ENCODE measurements around the gene PROM2.
"Not testable (repeated sequence)": the region's sequence is repeated elsewhere in the genome, so short reads cannot be mapped to it uniquely, and the experiment has no call there.

The PROM2 gene

GRCh38 chr2:95274291-95275150, at the start of gene PROM2:
TSS of gene PROM2 (plus strand) at chr2:95274449. CDS start at chr2:95274586, 137 bp downstream.
- DNase-seq: no peak

GRCh38 chr2:95225658-95226057, 48.6 kb upstream of the PROM2 start:
- no peak for DNase-seq

GRCh38 chr2:95231723-95232122, 42.5 kb upstream of the PROM2 start:
- no peak for DNase-seq

- DNase-seq: no peak
Observed at GRCh38 chr2:95232232-95232631, 42.0 kb upstream of the PROM2 start.

- no peak for DNase-seq
Observed at GRCh38 chr2:95234286-95234785, 39.9 kb upstream of the PROM2 start.

GRCh38 chr2:95234816-95235215, 39.4 kb upstream of the PROM2 start:
- no peak for DNase-seq

GRCh38 chr2:95238131-95238530, 36.1 kb upstream of the PROM2 start:
- DNase-seq: no peak

- no peak for DNase-seq
Observed at GRCh38 chr2:95240091-95240490, 34.2 kb upstream of the PROM2 start.

GRCh38 chr2:95240556-95240955, 33.7 kb upstream of the PROM2 start:
- no peak for DNase-seq

GRCh38 chr2:95242084-95242483, 32.2 kb upstream of the PROM2 start:
- DNase-seq: not testable (repeated sequence)

GRCh38 chr2:95258271-95258670, 16.0 kb upstream of the PROM2 start:
- no peak for DNase-seq

- no peak for DNase-seq
Observed at GRCh38 chr2:95260028-95261023, 13.9 kb upstream of the PROM2 start.

- DNase-seq: no peak
Observed at GRCh38 chr2:95261602-95262001, 12.6 kb upstream of the PROM2 start.

- no peak for DNase-seq
Observed at GRCh38 chr2:95262896-95263542, 11.2 kb upstream of the PROM2 start.

GRCh38 chr2:95264624-95265023, 9.6 kb upstream of the PROM2 start:
- no peak for DNase-seq

- no peak for DNase-seq
Observed at GRCh38 chr2:95265182-95265581, 9.1 kb upstream of the PROM2 start.

GRCh38 chr2:95266781-95267430, 7.3 kb upstream of the PROM2 start:
- no peak for DNase-seq

GRCh38 chr2:95267458-95268210, 6.6 kb upstream of the PROM2 start:
- no peak for DNase-seq

GRCh38 chr2:95268211-95269035, 5.8 kb upstream of the PROM2 start:
- no peak for DNase-seq

- no peak for DNase-seq
Observed at GRCh38 chr2:95269036-95269680, 5.1 kb upstream of the PROM2 start.
